HepG2 (cell line): ENCODE measurements around the gene MYOF. TPM values are rescaled to one million over a fixed set of nuclear protein-coding genes. Genes with fewer than 3 reads are reported as not detected.

ENCODE experiments used
- ATAC-seq: fragments of 200-7000 bp; cut with Tn5 transposase; 3 replicates; pipeline ENCODE4 v1.9.1; 2020; ENCODE audit warnings: mild to moderate bottlenecking, moderate library complexity
- BruUV-seq: library from RNA; stranded (reverse); fragments of 400-500 nt; replicated peaks from 2 replicates; lab custom pipeline; 2021; lab: Mats Ljungman, UMichigan
- CTCF ChIA-PET: fragments of 300-600 bp; formaldehyde crosslinking; extraction: SDS; loops from one replicate; lab custom pipeline; 2021; ENCODE audit warnings: low total read pairs, inconsistent platforms, low intra/inter-chr PET ratio; lab: Yijun Ruan, JAX
- POLR2A ChIA-PET: fragments of 350-600 bp; sonication (Branson Sonifier 250); formaldehyde crosslinking; loops from one replicate; lab custom pipeline; 2020; ENCODE audit warnings: antibody characterized with exemption, inconsistent platforms; lab: Yijun Ruan, JAX
- DNase-seq: peaks from one replicate; pipeline ENCODE4 v3.0.0-alpha.2; 2015; ENCODE audit warnings: low spot score
- FAIRE-seq: peaks from 3 replicates; lab custom pipeline; 2011; peaks lifted over from hg19 to GRCh38; lab: Jason Lieb, UNC
- H2AFZ ChIP-seq: one replicate; pipeline ENCODE4 v1.6.1; 2011; ENCODE audit warnings: low read length, inconsistent platforms
- H3K27ac ChIP-seq: fragments of 300-600 bp; 3 replicates; pipeline ENCODE4 v1.8.0; 2011; ENCODE audit warnings: mixed run types, mild to moderate bottlenecking, mixed read lengths, low read length, inconsistent platforms; ENCODE audit not compliant: insufficient read depth; ENCODE audit errors: extremely low read length
- H3K27me3 ChIP-seq, 2 experiments: fragments of 200-600 bp in 1 of 2; 2 replicates in 1 of 2; 3 replicates in 1 of 2; pipeline versions ENCODE4 v1.6.0 to v1.8.0; 2011; ENCODE audit warnings: low read length in 2 of 2, mild to moderate bottlenecking in 2 of 2, moderate library complexity in 2 of 2, inconsistent platforms in 1 of 2; ENCODE audit not compliant: insufficient read depth in 2 of 2, control insufficient read depth in 1 of 2
- H3K36me3 ChIP-seq, 2 experiments: fragments of 200-600 bp in 1 of 2; replicated peaks in 1 of 2; 2 replicates in 1 of 2; 3 replicates in 1 of 2; pipeline versions ENCODE4 v1.5.1 to v1.8.0; 2011; ENCODE audit warnings: low read length in 2 of 2, inconsistent platforms in 1 of 2; ENCODE audit not compliant: insufficient read depth in 2 of 2, control insufficient read depth in 1 of 2
- H3K4me1 ChIP-seq: 2 replicates; pipeline ENCODE4 v1.5.1; 2012; ENCODE audit warnings: low read length, inconsistent platforms; ENCODE audit not compliant: insufficient read depth
- H3K4me2 ChIP-seq: 2 replicates; pipeline ENCODE4 v1.6.0; 2011; ENCODE audit warnings: low read depth, low read length, inconsistent platforms
- H3K4me3 ChIP-seq, 3 experiments: fragments of 200-600 bp in 1 of 3; sonication (generic), shearing (Covaris generic) in 1 of 3; replicated peaks in 1 of 3; 2 replicates each; pipeline ENCODE4 v1.5.1; 2011 to 2016; ENCODE audit warnings: low read length in 3 of 3, inconsistent platforms in 2 of 3, low read depth in 2 of 3, mild to moderate bottlenecking in 2 of 3, control low read depth in 1 of 3, mixed read lengths in 1 of 3; ENCODE audit not compliant: insufficient read depth in 1 of 3
- H3K79me2 ChIP-seq: one replicate; pipeline ENCODE4 v1.6.1; 2011; ENCODE audit warnings: low read length, inconsistent platforms; ENCODE audit not compliant: insufficient read depth
- H3K9ac ChIP-seq: 2 replicates; pipeline ENCODE4 v1.6.0; 2011; ENCODE audit warnings: mild to moderate bottlenecking, low read depth, low read length, inconsistent platforms; ENCODE audit not compliant: insufficient read depth
- H3K9me3 ChIP-seq: 2 replicates; pipeline ENCODE4 v1.5.1; 2012; ENCODE audit warnings: mild to moderate bottlenecking, low read length
- H4K20me1 ChIP-seq: 2 replicates; pipeline ENCODE4 v1.6.0; 2011; ENCODE audit warnings: inconsistent platforms, mild to moderate bottlenecking, low read length, moderate library complexity; ENCODE audit not compliant: insufficient read depth
- CREB1 ChIP-seq, 2 experiments: fragments of 450-650 bp in 1 of 2; IDR thresholded peaks; 2 replicates each; pipeline ENCODE4 v1.6.1; 2016 to 2017; ENCODE audit warnings: control low read depth in 1 of 2, mild to moderate bottlenecking in 1 of 2, missing compliant biosample characterization in 1 of 2, missing genetic modification characterization in 1 of 2
- GABPA ChIP-seq, 2 experiments: IDR thresholded peaks; 2 replicates each; pipeline ENCODE4 v1.6.1; 2011 to 2016; ENCODE audit warnings: low read depth in 2 of 2, low read length in 1 of 2, missing biosample characterization in 1 of 2, missing genetic modification characterization in 1 of 2
- HNF1B ChIP-seq: sonication (generic); formaldehyde crosslinking; IDR thresholded peaks from 2 replicates; pipeline ENCODE4 v1.5.1; 2020; ENCODE audit warnings: mild to moderate bottlenecking, moderate library complexity, missing genetic modification reagents
- LRRFIP1 ChIP-seq: sonication (generic); formaldehyde crosslinking; conservative IDR thresholded peaks from 2 replicates; pipeline ENCODE4 v1.4.0; 2020; ENCODE audit warnings: missing genetic modification reagents
- TEAD3 ChIP-seq: optimal IDR thresholded peaks from 2 replicates; pipeline ENCODE3; 2016; ENCODE audit warnings: borderline replicate concordance
- ZFY ChIP-seq: sonication (generic); formaldehyde crosslinking; IDR thresholded peaks from 2 replicates; pipeline ENCODE4 v1.4.0; 2020; ENCODE audit warnings: missing genetic modification reagents
- WGBS: methylation state at CpG from one replicate; pipeline ENCODE4 v1.1.6; 2017; ENCODE audit warnings: low lambda C conversion rate; 5-methylcytosine and 5-hydroxymethylcytosine counted together
- in situ Hi-C: cut with HindIII; loops from 2 replicates; pipeline ENCODE4 v1.10.0; 2017; ENCODE audit warnings: low pct_unique_long_range_greater_than_20kb; ENCODE audit not compliant: extremely low pct_ligation_motif_present
- intact Hi-C: fragments of 100-400 bp; cut with micrococcal nuclease; formaldehyde crosslinking; loops from one replicate; pipeline ENCODE4 v1.10.0; 2022; ENCODE audit not compliant: unreplicated experiment
- polyA plus RNA-seq, 8 experiments: library from polyadenylated mRNA; depleted of rRNA in 3 of 8; stranded (reverse) in 7 of 8; unstranded in 1 of 8; fragments of >200 nt; fragmentation: Illumina TruSeq in 4 of 8; extraction: Trizol in 4 of 8; gene quantifications; 2 replicates each; pipeline versions ENCODE4 v1.2.1 to v1.2.3, GENCODE V29; 2011 to 2016; ENCODE audit warnings: low read depth in 4 of 8, missing spikeins in 1 of 8, mixed read lengths in 1 of 8; ENCODE audit not compliant: insufficient read depth in 1 of 8
- total RNA-seq, 5 experiments: library from RNA; depleted of rRNA; stranded (reverse); fragments of >200 nt; fragmentation: Illumina TruSeq; extraction: Trizol; gene quantifications; 2 replicates each; pipeline ENCODE4 v1.2.3, GENCODE V29; 2016; ENCODE audit warnings: low read depth in 1 of 5

MYOF gene
- total and polyA plus RNA-seq, 2 of the 13 experiments (the other 11 are each of a cell fraction or from before 2014, with no cell fraction given): 0.18 to 0.42 TPM

GRCh38 chr10:93451244-93451947 lies 30.7 kb downstream of the MYOF start:
- Histone ChIP-seq H3K9me3 (no peaks in the 10 kb centered on the region), H3K36me3 (no peaks in the 10 kb centered on the region), H3K79me2 (no peaks in the 10 kb centered on the region), H3K27me3 (no peaks in the 10 kb centered on the region), H3K9ac (no peak overlapping the region), H4K20me1 (no peaks in the 10 kb centered on the region), H3K4me1 (peaks cover 5% of the 10 kb centered on the region; the same call in 1 of the 2 replicates), H2AFZ (no peak overlapping the region), H3K4me2 (no peak overlapping the region), H3K27ac (no peak overlapping the region), H3K4me3 (no peak overlapping the region)
- ATAC-seq (no peak), FAIRE-seq (no peak), DNase-seq (no peak)
- 65% methylated on average over 7 of the region's 7 CpGs for whole genome bisulfite sequencing
- intact Hi-C loops (no loop called here), in situ Hi-C loops (no loop called here)
- CTCF ChIA-PET: no interaction called here
- no TSS peak for BruUV-seq
- POLR2A ChIA-PET: no interaction called here
- no peak for TF ChIP-seq LRRFIP1
- TF ChIP-seq TEAD3 (CRISPR knock-in tag): no peak
- no peak for TF ChIP-seq ZFY (CRISPR knock-in tag)
- no peak for TF ChIP-seq CREB1 (IDR thresholded peaks at IDR 0.05)
- no peak for TF ChIP-seq CREB1 (CRISPR knock-in tag; IDR thresholded peaks at IDR 0.05)
- no peak for TF ChIP-seq HNF1B (CRISPR knock-in tag)
- TF ChIP-seq GABPA (IDR thresholded peaks at IDR 0.05; ENCODE audit: low read depth, low read length): no peak
- TF ChIP-seq GABPA (CRISPR knock-in tag; IDR thresholded peaks at IDR 0.05; ENCODE audit: low read depth): no peak
